Measurements from ENCODE around the gene NR1I3.

DNA sequence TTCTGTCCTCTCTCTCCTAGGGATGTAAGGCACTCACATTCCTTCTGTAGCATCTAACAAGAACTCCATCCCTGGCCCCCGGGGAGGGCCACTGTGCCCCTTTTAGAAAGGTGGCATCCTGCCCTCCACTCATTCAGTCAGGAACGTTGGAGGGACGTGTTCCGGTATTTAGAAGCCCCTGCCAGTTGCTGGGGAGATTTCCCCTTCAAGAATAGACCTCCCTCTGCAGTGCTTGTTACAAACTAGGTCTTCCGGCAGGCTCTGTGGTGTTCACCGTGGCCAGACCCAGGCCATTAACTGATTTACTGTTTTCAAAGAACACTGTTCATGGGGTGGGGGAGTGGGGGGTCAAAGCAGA lies 21.3 kb upstream of the NR1I3 start:
- no peak for TF ChIP-seq POLR2A (IDR thresholded peaks at IDR 0.05; ENCODE audit: extremely low read depth, insufficient read length)
- TF ChIP-seq, protein P1, sequence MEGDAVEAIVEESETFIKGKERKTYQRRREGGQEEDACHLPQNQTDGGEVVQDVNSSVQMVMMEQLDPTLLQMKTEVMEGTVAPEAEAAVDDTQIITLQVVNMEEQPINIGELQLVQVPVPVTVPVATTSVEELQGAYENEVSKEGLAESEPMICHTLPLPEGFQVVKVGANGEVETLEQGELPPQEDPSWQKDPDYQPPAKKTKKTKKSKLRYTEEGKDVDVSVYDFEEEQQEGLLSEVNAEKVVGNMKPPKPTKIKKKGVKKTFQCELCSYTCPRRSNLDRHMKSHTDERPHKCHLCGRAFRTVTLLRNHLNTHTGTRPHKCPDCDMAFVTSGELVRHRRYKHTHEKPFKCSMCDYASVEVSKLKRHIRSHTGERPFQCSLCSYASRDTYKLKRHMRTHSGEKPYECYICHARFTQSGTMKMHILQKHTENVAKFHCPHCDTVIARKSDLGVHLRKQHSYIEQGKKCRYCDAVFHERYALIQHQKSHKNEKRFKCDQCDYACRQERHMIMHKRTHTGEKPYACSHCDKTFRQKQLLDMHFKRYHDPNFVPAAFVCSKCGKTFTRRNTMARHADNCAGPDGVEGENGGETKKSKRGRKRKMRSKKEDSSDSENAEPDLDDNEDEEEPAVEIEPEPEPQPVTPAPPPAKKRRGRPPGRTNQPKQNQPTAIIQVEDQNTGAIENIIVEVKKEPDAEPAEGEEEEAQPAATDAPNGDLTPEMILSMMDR (IDR thresholded peaks at IDR 0.05; ENCODE audit: low read depth, low read length): no peak
- TF ChIP-seq, protein P2, sequence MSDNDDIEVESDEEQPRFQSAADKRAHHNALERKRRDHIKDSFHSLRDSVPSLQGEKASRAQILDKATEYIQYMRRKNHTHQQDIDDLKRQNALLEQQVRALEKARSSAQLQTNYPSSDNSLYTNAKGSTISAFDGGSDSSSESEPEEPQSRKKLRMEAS (IDR thresholded peaks at IDR 0.05; ENCODE audit: low read depth, low read length): no peak
- TF ChIP-seq MYC (IDR thresholded peaks at IDR 0.05; ENCODE audit: low read depth, low read length): no peak
